Astrocyte (in vitro differentiated cells and primary cell): ENCODE measurements around the gene HMCN2. TPM values are rescaled to one million over a fixed set of nuclear protein-coding genes. Genes with fewer than 3 reads are reported as not detected.

ENCODE experiments used
- DNase-seq: peaks from one replicate; pipeline ENCODE4 v3.0.0-alpha.2; 2010; ENCODE audit warnings: low read depth
- FAIRE-seq: peaks from 2 replicates; lab custom pipeline; 2011; peaks lifted over from hg19 to GRCh38; lab: Jason Lieb, UNC
- H2AFZ ChIP-seq: 2 replicates; pipeline ENCODE4 v1.6.0; 2012; ENCODE audit warnings: low read depth, low read length, inconsistent platforms
- H3K27ac ChIP-seq: 2 replicates; pipeline ENCODE4 v1.5.1; 2011; ENCODE audit warnings: low read depth, low read length, inconsistent platforms
- H3K27me3 ChIP-seq: 2 replicates; pipeline ENCODE4 v1.6.0; 2011; ENCODE audit warnings: low read length, inconsistent platforms; ENCODE audit not compliant: insufficient read depth
- H3K36me3 ChIP-seq: 2 replicates; pipeline ENCODE4 v1.5.1; 2011; ENCODE audit warnings: low read length, inconsistent platforms; ENCODE audit not compliant: insufficient read depth
- H3K4me1 ChIP-seq: 2 replicates; pipeline ENCODE4 v1.5.1; 2011; ENCODE audit warnings: low read length, inconsistent platforms; ENCODE audit not compliant: insufficient read depth
- H3K4me2 ChIP-seq: 2 replicates; pipeline ENCODE4 v1.6.0; 2012; ENCODE audit warnings: low read length, inconsistent platforms
- H3K4me3 ChIP-seq: 2 replicates; pipeline ENCODE4 v1.5.1; 2011; ENCODE audit warnings: low read depth, mild to moderate bottlenecking, low read length, inconsistent platforms; ENCODE audit not compliant: insufficient read depth
- H3K79me2 ChIP-seq: 2 replicates; pipeline ENCODE4 v1.6.0; 2012; ENCODE audit warnings: mild to moderate bottlenecking, low read length, inconsistent platforms; ENCODE audit not compliant: insufficient read depth
- H3K9ac ChIP-seq: 2 replicates; pipeline ENCODE4 v1.6.0; 2012; ENCODE audit warnings: mild to moderate bottlenecking, low read length, inconsistent platforms
- H3K9me3 ChIP-seq: 2 replicates; pipeline ENCODE4 v1.5.1; 2012; ENCODE audit warnings: low read depth, mild to moderate bottlenecking, low read length, inconsistent platforms; ENCODE audit not compliant: insufficient read depth
- H4K20me1 ChIP-seq: 2 replicates; pipeline ENCODE4 v1.6.0; 2012; ENCODE audit warnings: low read length, inconsistent platforms; ENCODE audit not compliant: insufficient read depth
- H3K27ac Mint-ChIP-seq: one replicate; pipeline ENCODE4 v1.8.0; 2021; ENCODE audit warnings: mild to moderate bottlenecking, mixed read lengths; ENCODE audit not compliant: unreplicated experiment
- H3K27me3 Mint-ChIP-seq: one replicate; pipeline ENCODE4 v1.8.0; 2021; ENCODE audit warnings: low read depth, mixed read lengths; ENCODE audit not compliant: unreplicated experiment
- H3K36me3 Mint-ChIP-seq: one replicate; pipeline ENCODE4 v1.8.0; 2021; ENCODE audit warnings: low read depth, mixed read lengths; ENCODE audit not compliant: unreplicated experiment
- H3K4me1 Mint-ChIP-seq: one replicate; pipeline ENCODE4 v1.8.0; 2021; ENCODE audit warnings: low read depth, mixed read lengths; ENCODE audit not compliant: unreplicated experiment
- H3K4me3 Mint-ChIP-seq: one replicate; pipeline ENCODE4 v1.8.0; 2021; ENCODE audit warnings: mild to moderate bottlenecking, moderate library complexity, mixed read lengths; ENCODE audit not compliant: unreplicated experiment
- H3K9me3 Mint-ChIP-seq: one replicate; pipeline ENCODE4 v1.8.0; 2021; ENCODE audit warnings: mild to moderate bottlenecking, mixed read lengths; ENCODE audit not compliant: unreplicated experiment
- CTCF ChIP-seq: IDR thresholded peaks from 2 replicates; pipeline ENCODE4 v1.5.1; 2011; ENCODE audit warnings: low read depth, mild to moderate bottlenecking, inconsistent platforms, low read length, moderate library complexity; ENCODE audit not compliant: insufficient read depth
- EZH2 ChIP-seq: IDR thresholded peaks from 2 replicates; pipeline ENCODE4 v1.6.1; 2012; ENCODE audit warnings: mild to moderate bottlenecking, low read length, inconsistent platforms; ENCODE audit not compliant: insufficient read depth
- total RNA-seq: library from RNA; stranded (reverse); gene quantifications from 2 replicates; pipeline ENCODE4 v1.2.1, GENCODE V29; 2021

The HMCN2 gene
- total RNA-seq, 1 donor from 2014 or later: 1.6 TPM

- H3K4me3 Mint-ChIP-seq: no peak overlapping the region
- H3K27ac ChIP-seq: no peak overlapping the region
- H3K9me3 Mint-ChIP-seq: no peaks in the 10 kb centered on the region
These were observed 60.4 kb downstream of the HMCN2 start for GRCh38 chr9:130325921-130326320.

GRCh38 chr9:130327070-130327780 is 61.7 kb downstream of the HMCN2 start:
- no peak for DNase-seq
- H4K20me1 ChIP-seq: no peaks in the 10 kb centered on the region
- H3K9me3 Mint-ChIP-seq: no peaks in the 10 kb centered on the region
- no peaks in the 10 kb centered on the region for H3K9me3 ChIP-seq
- no peak overlapping the region for H3K27ac Mint-ChIP-seq
- H3K4me2 ChIP-seq: peak overlapping the region; percentile 65
- no peaks in the 10 kb centered on the region for H3K36me3 Mint-ChIP-seq
- H3K4me3 Mint-ChIP-seq: no peak overlapping the region
- H3K27ac ChIP-seq: no peak overlapping the region
- TF ChIP-seq EZH2: peak; percentile 36
- TF ChIP-seq CTCF: peak; percentile 4
- peaks cover 21% of the 10 kb centered on the region for H3K27me3 Mint-ChIP-seq
- no peaks in the 10 kb centered on the region for H3K79me2 ChIP-seq
- no peaks in the 10 kb centered on the region for H3K36me3 ChIP-seq
- H2AFZ ChIP-seq: peak overlapping the region; percentile 26
- peaks cover 18% of the 10 kb centered on the region for H3K27me3 ChIP-seq
- FAIRE-seq: no peak
- peaks cover 15% of the 10 kb centered on the region for H3K4me1 ChIP-seq
- H3K9ac ChIP-seq: no peak overlapping the region
- H3K4me3 ChIP-seq: no peak overlapping the region
- H3K4me1 Mint-ChIP-seq: peaks cover 18% of the 10 kb centered on the region

More at GRCh38 chr9:130325921-130326320, 60.4 kb downstream of the HMCN2 start:
- DNase-seq (no peak), FAIRE-seq (no peak)
- TF ChIP-seq EZH2: no peak
- no peak for TF ChIP-seq CTCF
- peaks cover 26% of the 10 kb centered on the region for H3K27me3 Mint-ChIP-seq
- Histone ChIP-seq H3K4me1 (peaks cover 15% of the 10 kb centered on the region), H3K9me3 (no peaks in the 10 kb centered on the region), H4K20me1 (no peaks in the 10 kb centered on the region), H3K36me3 (no peaks in the 10 kb centered on the region), H2AFZ (no peak overlapping the region), H3K79me2 (no peaks in the 10 kb centered on the region), H3K4me3 (no peak overlapping the region), H3K27me3 (peaks cover 24% of the 10 kb centered on the region), H3K9ac (no peak overlapping the region), H3K4me2 (no peak overlapping the region)
- peak overlapping the region; percentile 78 for H3K27ac Mint-ChIP-seq
- H3K4me1 Mint-ChIP-seq: peaks cover 21% of the 10 kb centered on the region
- no peaks in the 10 kb centered on the region for H3K36me3 Mint-ChIP-seq

- Mint-ChIP-seq H3K27me3 (peaks cover 24% of the 10 kb centered on the region), H3K27ac (no peak overlapping the region), H3K36me3 (no peaks in the 10 kb centered on the region), H3K9me3 (no peaks in the 10 kb centered on the region), H3K4me1 (peaks cover 18% of the 10 kb centered on the region), H3K4me3 (no peak overlapping the region)
- Histone ChIP-seq H3K36me3 (no peaks in the 10 kb centered on the region), H3K4me2 (peak overlapping the region; percentile 65), H3K4me1 (peaks cover 15% of the 10 kb centered on the region), H3K27ac (no peak overlapping the region), H2AFZ (peak overlapping the region; percentile 26), H3K27me3 (peaks cover 12% of the 10 kb centered on the region), H3K4me3 (no peak overlapping the region), H3K9me3 (no peaks in the 10 kb centered on the region), H3K79me2 (no peaks in the 10 kb centered on the region), H3K9ac (no peak overlapping the region), H4K20me1 (no peaks in the 10 kb centered on the region)
- no peak for TF ChIP-seq EZH2
- no peak for TF ChIP-seq CTCF
- FAIRE-seq: no peak
- DNase-seq: peak; percentile 50
These were observed 62.3 kb downstream of the HMCN2 start for GRCh38 chr9:130327781-130328348.
